ENCODE data around the gene SLC13A2.

The SLC13A2 gene

DNA sequence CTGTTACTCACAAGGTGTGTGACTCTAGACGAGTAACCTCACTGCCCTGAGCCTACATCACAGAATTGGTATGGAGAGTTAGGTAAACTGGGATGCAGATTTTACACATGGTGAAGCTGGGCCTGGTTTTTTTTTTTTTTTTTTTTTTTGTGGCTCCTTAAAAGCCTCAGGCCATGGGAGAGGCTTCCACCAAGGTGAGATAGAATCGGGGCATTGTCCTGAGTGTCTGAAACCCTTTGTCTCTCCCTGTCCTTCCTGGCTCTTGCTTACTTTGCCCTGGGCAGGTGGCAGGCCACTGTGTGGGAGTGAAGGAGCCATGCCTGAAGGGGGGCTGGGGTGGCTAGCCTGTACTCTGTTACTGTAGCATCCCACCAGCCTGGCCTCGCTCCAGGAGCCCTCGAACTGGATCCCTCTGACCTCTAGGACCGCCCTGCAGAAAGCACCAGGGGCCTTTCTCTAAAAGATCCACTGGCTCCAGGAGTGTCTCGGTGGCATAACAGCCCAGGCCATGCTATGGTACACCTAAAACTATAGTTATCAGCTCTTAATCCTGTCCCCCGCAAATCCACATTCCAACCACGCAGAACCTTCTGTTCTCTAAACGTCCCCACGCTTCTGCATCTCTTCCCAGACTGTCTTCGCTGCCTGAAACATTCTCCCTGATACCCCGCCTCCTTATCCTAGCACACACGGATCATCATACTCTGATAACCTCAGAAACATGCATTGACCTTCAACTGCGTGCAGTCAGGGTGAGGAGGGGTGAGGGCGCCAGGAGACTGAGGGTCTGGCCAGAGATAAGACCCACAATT is 1.7 kb upstream of the SLC13A2 start:
- no peak for DNase-seq

DNA sequence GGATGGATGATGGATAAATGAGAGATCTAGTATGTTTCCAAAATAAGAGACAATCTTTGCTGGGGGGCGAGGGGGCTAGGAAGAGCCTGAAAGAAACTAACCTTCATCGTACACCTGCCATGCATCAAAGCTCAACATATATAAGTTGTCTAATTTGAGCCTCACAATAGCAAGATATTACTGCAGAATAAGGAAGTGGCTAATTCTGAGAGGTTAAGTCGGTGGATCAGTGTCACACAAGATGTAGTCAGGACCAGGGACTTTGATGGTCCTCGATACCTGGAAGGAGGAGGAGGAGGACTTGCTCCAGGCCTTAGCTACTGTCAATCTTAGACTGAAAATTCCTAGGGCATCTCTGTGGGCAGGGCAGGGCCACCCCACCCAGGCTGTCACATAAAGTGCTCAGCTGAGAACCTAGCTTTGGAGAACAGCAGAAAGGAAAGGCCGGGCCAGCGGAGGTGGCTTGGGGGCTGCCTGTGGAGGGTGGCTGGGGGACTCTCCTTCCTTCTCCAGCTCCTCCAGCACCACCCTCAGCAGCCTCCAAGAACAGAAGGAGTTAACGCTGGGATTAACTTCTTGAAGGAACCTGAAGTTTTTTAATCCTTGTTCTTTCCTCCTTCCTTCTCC is 460 bp upstream of the SLC13A2 start:
- no peak for DNase-seq

DNA sequence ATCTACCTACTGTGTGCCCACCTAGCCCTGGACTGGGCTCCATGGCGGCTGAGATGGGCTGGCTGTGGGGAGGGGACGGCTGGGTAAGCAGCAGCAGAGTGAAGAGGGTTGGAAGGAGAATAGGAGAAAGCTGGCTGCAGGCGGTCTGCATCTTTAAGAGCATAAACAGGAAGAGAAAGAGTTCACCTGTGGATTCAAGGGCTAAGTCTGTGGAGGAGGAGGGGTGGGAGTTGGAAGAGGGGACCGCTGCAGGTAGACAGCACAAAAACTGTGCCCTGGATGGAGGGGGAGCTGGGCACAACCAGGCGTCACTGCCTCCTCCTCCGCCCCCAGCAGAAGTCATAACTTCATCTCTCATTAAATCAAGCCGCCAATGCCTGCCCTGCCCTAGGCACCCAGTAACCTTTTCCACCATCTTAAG is 677 bp downstream of the SLC13A2 start:
- DNase-seq: no peak

DNA sequence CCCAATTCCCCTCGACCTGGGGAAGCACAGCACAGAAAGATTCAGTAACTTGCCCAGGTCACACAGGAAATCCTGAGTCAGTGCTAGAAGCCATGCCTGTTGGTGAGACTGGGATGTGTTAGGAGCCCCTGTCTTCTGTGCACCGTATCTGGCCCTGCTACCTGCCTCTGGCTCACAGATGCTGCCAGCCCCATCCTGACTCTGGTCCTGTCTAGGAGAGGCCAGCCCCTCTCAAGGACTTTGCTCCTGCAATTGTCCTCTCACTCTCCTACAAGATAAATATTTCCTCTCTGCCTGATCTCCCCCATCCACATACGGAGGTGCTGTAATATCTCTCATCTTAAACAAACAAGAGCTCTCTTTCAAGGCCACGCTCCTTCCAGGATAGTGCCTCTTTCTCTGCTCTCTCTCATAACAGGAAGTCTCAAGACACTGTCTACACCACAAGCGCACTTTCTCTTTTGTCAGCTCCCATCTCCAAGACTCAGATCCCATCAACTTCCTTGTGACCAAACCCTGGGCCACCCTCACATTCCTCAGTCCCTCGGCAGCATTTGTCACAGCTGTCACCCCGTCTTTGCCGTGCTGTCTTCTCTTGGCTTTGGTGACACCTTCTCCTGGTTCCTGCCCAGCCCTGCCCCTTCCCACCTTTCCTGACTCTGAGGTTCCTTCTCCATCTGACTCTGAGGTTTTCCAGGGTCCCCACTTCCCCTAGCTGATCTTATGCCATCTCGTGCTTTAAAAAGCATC is 1.9 kb downstream of the SLC13A2 start:
- no peak for DNase-seq

DNA sequence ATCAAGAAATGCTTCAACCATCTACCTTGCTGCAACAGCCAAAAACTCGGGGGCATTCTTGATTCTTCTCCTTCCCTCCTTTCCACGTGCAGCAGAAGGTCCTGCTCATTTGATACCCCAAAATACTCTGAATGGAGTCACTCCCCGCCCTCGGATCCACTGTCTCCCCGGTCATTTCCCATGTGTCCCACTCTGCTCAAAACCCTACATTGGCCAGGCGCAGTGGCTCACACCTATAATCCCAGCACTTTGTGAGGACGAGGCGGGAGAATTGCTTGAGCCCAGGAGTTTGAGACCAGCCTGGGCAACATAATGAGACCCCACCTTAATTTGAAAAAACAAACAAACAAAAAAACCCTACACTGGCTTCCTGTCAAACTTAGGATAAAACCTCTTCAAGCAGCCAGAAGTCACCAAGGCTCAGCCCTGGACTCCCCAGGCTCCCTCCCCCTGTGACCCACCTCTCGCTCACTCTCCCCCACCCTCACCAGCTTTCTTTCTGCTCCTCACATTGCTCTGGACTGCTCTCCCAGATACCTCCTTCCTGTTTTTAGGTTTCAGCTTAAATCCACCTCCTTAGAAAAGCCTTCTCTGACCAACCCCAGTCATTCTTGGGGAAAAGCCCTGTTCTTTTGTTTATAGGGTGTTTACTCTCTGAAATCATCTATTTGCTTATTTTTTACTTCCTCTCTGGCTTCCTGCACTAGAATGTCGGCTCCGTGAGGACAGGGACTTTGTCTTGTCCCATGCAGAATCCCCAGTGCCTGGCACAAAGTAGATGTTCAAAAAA is 2.8 kb downstream of the SLC13A2 start:
- no peak for DNase-seq

DNA sequence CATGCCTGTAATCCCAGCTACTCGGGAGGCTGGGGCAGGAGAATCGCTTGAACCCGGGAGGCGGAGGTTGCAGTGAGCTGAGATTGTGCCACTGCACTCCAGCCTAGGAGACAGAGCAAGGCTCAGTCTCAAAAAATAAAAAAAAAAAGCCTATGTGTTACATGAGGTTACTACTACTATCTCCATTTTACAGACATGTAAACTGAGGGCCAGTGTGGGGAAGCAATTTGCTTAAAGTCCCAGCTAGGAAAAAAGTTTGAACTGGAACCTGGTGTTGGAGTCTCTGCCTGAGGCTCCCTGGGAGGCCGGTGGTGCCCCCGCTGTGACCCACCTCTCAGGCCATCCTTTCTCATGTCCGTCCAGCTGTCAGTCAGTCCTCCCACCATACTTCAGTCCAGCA is 4.5 kb downstream of the SLC13A2 start:
- no peak for DNase-seq

DNA sequence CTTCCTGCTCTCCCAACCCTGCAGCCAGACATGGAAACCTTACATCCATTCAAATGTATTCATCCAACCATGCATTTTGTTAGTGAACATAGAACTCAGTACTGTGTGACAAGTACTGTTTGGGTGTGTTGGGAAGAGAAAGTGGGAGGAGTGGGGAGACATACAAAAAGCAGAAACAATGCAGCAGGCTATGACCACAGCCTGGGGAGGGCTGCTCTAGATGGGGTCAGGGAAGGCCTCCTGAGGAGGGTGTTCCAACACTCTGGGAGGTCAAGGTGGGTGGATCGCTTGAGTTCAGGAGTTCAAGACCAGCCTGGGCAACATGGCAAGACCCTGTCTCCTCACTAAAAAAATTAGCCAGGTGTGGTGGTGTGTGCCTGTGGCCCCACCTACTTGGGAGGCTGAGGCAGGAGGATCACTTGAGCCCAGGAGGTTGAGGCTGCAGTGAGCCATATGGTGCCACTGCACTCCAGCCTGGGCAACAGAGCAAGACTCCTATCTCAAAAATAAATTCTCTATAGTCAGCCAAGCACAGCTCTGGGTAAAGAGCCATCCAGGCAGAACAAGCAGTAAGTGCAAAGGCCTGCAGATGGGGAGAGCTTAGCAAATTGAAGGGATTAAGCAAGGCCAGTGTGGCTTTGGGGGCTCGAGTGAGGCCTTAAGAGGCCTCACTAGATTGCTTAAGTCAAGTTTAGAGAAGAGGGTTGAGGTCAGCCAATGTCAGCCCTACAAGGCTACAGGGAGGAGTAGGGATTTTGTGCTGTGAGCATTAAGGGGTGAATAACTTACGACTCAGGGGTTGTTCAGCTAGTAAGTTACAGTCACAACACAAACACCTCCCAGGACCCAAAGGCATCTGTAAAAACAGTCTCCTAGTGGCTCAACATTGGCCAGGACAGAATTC is 5.5 kb downstream of the SLC13A2 start:
- no peak for DNase-seq

DNA sequence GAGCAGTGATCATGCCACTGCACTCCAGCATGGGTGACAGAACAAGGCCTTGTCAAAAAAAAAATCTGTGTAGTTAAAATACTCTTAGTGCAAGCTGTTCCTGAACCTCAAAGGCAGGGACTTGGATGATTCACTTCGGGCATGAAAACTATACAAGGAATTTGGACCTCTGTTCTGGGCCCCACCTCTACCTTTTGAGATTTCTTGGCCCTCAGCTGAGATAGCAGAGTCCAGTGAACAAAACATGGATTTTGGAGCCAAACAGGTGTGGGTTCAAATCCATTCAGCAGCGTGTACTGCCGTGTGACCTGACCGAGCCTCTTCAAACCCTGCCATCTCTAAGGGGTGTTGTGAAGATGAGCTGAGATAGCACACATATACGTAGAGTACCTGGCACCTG is 6.8 kb downstream of the SLC13A2 start:
- no peak for DNase-seq

DNA sequence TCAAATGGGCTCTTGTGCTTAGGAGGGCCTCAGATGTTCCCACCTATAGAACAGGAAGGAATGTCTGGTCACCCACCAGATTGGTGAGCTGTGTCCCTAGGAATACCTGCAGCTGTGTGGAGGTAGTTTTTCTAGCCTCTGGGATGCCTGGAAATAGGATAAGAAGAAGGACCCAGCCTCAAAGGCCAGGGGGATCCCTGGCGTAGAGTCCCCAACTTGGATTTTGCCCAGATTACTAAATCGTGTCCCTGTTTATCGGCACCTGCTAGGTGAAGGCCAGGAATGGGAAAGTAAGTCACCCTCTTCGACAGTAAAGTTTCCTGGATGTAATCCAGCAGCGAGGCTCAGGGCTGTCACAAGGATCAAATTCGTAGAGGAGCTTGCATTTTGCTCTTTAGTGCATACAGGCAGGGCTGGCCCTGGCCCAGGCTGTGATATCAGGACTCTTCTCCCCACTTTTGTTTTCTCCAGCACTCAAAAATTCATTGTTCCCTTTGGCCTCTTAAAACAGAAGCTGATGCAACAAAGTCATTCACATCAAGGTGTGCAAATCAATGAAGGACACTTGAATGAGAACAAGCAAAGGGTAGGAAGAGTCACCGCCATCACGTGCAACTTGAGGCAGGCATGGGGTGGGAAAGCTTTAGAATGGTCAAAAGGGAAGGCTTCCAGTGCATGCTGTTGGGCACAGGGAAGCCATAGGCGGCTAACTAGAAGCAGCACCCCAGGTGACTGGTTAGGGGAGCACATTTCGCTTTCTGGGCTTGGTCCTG is 7.5 kb downstream of the SLC13A2 start:
- DNase-seq: no peak

DNA sequence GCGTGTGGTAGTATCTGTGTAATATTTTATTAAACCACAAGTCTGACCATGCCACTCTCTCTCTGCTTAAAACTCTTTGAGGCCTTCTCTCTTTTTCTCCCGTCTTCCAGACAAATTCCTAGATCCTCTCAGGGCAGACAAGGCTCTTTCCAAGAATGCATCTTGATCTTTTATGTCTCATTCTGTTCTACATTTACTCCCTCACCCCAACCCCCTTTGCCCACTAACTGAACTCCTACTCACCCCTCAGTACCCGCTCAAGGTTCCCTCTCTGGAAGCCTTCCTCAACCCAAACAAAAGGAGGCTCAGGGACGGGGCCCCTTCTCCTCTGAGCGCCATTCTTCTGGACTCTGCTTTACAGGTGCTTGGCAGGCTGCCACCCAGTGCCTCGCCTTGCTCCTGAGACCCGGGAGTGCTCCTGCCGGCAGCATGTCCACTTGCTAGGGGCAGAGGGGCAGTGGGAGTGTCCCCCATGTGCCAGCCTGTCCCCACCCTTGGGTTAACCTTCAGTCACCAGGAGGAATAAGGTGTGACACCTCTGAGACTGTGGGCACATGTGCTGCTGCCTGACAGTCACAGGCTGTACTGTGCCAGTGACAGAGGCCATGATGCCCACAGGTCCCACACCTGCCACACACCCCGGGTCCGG is 9.2 kb downstream of the SLC13A2 start:
- no peak for DNase-seq

DNA sequence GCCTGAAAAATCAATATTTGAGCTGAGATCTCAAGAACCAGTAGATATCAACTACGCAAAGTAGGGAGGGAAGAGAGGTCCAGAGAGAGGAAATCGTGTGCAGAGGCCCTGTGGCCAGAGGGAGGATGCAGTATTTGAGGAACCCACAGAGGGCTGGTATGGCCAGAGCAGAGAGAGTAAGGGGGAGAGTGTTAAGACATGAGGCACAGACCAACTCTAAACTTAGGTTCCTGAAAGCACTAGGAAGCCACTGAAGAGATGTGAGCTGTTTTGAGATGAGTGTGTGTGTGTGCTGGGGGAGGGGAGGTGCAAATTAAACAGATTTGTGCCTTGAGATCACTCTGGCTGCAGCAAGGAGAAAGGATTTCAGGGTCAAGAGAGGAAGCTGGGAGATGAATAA is 10.9 kb downstream of the SLC13A2 start:
- DNase-seq: no peak

DNA sequence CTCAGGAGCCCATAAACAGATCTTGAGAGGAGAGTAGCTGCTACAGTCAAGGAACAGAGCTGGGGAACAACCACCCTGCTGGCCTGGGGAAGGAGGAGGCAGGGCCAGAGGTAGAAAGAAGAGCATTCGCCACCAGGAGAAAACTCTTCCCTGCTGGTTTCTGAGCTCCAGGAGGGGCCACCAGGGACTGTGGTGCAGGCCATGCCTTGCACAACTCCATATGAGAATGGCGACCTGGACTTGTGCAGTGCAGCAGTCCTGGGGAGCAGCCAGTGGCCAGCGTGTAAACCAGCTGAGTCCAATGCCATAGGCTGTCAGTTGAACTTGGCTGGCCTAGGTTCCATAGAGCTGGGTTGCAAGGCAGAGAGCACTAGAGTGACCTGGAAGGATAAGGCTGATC is 11.6 kb downstream of the SLC13A2 start:
- DNase-seq: no peak

DNA sequence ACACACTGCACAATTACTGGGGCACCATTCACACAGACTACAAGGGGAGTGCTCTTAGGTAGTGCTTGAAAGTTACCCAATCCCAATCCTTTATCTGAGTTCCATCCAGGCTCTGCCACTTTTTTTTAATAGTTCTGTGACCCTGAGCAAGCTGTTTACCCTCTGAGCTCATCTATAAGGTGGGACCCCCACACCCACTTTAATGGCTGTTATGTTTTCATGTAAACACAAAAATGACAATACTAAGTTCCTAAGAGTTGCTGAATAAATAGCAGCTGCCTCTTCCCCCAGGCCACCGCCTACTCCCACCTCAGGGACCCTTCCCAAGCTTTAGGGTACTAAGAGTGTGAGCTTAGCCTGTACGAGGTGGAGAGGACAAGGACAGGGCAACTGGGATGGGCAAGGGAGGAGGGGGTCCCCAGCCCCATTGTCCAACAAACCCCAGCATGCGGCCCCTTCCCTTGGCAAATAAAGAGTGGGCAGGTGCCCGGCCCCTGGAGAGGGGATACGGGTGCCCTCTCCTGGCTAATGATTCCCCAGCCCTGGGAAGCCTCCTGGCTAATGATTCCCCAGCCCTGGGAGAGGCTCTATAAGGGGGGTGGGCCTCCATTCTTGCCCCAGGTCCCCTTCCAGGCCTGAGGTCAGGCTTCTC is 14.6 kb downstream of the SLC13A2 start:
- no peak for DNase-seq

DNA sequence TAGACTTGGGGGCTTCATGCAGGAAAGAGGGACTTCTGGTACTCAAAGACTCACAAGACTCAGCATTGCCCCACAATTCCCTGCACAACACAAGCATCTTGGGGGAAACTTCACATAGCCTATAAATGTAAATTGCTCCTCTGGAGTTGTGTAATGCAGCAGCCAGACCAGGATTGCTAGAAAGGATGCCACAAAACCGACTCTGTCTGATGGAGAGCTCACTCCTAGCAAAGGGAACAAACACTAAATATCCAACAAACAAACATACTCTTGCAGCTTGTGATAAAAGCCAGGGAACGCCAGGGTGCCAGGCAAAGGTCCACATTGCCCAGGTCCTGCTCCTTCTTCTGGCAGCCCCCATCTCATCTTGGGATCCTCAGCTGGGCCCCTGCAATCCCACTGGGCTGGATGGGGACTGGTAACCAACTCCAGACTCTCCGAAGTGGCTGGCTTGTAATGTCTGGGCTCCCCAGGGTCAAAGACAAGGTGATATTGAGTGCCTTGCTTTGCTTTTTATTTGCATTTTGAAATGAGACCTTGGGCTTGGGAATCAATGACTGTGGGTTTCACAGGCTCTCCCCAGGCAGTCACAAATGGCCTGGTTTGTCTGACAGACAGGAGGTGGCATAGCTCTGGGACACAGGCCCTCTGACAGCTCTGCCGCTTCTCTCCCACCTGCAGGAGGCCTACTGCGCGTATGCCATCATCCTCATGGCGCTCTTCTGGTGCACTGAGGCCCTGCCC is 15.3 kb downstream of the SLC13A2 start:
- no peak for DNase-seq

DNA sequence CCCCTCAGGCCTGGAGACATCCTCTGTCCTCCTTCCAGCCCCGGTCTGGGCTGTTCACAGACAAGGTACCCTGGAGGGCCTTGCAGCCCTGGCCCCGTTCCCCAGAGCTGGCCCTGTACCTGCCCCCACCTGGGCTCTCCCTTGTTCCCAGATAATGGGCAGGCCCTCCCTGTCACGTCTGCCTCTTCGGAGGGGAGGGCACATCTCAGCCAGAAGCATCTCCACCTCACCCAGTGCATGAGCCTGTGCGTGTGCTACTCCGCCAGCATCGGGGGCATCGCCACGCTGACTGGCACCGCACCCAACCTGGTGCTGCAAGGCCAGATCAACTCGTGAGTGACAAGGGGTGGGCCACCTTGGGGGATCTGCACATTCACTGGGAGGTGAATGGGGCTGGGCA is 17.8 kb downstream of the SLC13A2 start:
- DNase-seq: no peak

DNA sequence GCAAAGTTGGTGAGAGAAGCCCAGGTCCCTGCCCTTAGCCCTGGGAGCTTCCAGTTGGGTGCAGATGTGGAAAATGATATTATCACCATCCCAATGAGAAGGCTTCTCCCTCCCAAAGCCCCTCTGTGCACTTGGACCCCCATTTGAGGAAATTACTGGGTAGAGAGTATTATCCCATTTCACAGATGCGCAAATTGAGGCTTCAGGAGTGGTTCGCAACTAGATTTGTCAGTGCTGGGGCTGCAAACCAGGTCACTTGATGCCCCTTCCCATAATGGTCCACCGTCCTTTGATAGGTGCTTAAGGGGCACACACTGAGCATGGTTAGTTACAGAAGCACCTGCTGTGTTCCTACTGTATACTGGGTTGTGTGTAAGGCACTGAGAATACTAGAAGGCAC is 18.4 kb downstream of the SLC13A2 start:
- DNase-seq: no peak

DNA sequence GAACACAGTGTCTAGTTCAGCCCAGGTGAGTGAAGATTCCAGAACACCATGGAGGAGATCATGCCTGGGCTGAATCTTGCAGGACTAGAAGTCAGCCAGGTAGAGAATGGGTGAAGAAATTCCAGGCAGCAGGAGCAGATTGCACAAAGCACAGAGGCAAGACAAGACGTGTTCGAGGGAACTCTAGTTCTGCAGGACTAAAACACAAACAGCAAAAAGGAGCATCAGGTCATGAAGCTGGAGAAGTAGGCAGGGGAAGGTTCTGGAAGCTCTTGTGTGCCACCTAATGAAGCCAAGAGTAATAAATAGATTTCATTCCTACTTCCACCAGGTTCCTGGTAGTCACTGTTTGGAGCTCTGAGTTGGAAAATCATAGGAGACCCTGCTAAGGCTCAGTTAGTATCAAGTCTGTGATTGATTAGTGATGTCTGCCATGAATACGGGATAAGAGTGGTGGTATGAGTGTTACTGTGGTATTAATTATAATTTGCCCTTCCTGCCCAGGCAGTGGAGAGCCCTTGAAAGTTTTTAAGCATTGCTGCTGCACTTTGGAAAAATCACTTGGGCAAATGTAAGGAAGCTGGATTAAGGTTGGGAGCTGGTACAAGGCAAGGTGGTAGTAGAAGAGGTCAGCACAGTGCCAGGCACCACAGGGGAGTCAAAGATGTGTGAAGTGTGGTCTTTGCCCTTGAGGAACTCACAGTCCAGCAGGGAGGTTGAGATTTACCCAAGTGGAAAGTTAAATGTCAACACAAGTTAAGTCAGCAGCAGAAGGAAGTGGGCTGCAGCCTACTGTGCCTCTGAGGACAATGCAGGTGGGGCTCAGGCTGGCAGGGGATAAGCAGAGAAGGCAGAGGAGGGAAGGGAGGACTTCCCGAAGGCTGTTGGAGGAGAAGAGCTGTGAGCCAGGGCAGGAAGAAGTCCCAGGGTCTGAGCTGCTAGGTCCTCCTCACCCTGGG is 19.2 kb downstream of the SLC13A2 start:
- no peak for DNase-seq

DNA sequence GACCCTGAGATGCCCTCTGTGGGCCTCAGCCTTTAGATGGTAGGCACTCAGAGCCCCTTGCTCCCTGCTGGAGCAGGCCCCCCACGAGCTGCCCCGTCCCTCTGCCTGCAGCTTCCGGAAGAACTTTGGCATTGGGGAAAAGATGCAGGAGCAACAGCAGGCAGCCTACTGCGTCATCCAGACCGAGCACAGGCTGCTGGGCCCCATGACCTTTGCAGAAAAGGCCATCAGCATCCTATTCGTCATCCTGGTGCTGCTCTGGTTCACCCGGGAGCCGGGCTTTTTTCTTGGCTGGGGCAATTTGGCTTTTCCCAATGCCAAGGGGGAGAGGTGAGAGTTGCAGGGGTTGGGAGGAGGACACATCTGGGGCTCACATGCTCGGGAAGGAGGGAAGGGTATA is 20.0 kb downstream of the SLC13A2 start:
- no peak for DNase-seq

Data from activated gamma-delta T cell treated with Interleukin-2 at 50 U/mL for 16 hours (primary cell).